K562 (cell line): ENCODE data around the gene PODXL. TPM values are rescaled to one million over a fixed set of nuclear protein-coding genes. Genes with fewer than 3 reads are reported as not detected.

Experiments used
- KDM5B ChIP-seq: fragments of 200-600 bp; sonication (generic); IDR thresholded peaks from 2 replicates; pipeline ENCODE4 v1.6.1; 2012; ENCODE audit warnings: low read depth, mild to moderate bottlenecking, moderate library complexity, low read length, control low read depth, inconsistent platforms; ENCODE audit not compliant: insufficient replicate concordance
- KLF13 ChIP-seq: fragments of 450-650 bp; IDR thresholded peaks from 2 replicates; pipeline ENCODE4 v1.6.1; 2016; ENCODE audit warnings: missing genetic modification characterization, low read depth, mild to moderate bottlenecking, missing compliant biosample characterization, moderate library complexity, borderline replicate concordance
- L3MBTL2 ChIP-seq: fragments of 450-650 bp; IDR thresholded peaks from 2 replicates; pipeline ENCODE4 v1.6.1; 2016; ENCODE audit warnings: mild to moderate bottlenecking, moderate library complexity
- MCM7 ChIP-seq, 2 experiments: fragments of 450-650 bp; IDR thresholded peaks; 2 replicates each; pipeline ENCODE4 v1.6.1; 2016 to 2018
- PTRF ChIP-seq: fragments of 450-650 bp; IDR thresholded peaks from 2 replicates; pipeline ENCODE4 v1.6.1; 2016; ENCODE audit warnings: mild to moderate bottlenecking, missing genetic modification characterization, missing compliant biosample characterization
- TAL1 ChIP-seq: fragments of 450-650 bp; IDR thresholded peaks from 2 replicates; pipeline ENCODE4 v1.6.1; 2016; ENCODE audit warnings: mild to moderate bottlenecking
- THRAP3 ChIP-seq: fragments of 450-650 bp; IDR thresholded peaks from 2 replicates; pipeline ENCODE4 v1.6.1; 2016; ENCODE audit warnings: mild to moderate bottlenecking, inconsistent platforms, borderline replicate concordance
- ZFP36 ChIP-seq: fragments of 150-350 bp; IDR thresholded peaks from 2 replicates; pipeline ENCODE4 v1.6.1; 2018; ENCODE audit warnings: low read length, low read depth; ENCODE audit not compliant: partially characterized antibody
- ZNF165 ChIP-seq: fragments of 250-450 bp; sonication (Bioruptor Pico); IDR thresholded peaks from 2 replicates; pipeline ENCODE4 v1.4.0; 2020; ENCODE audit warnings: borderline replicate concordance
- ZSCAN32 ChIP-seq: fragments of 450-650 bp; formaldehyde crosslinking; IDR thresholded peaks from 2 replicates; pipeline ENCODE4 v1.4.0; 2020; ENCODE audit warnings: mild to moderate bottlenecking, moderate library complexity
- polyA plus RNA-seq, 8 experiments: library from polyadenylated mRNA; depleted of rRNA in 4 of 8; stranded (reverse) in 5 of 8; unstranded in 3 of 8; fragments of >200 nt; fragmentation: Nextera tagmentation in 2 of 8; fragmentation: Illumina TruSeq in 1 of 8; extraction: Ambion mirVana in 2 of 8; extraction: Trizol in 1 of 8; gene quantifications; 2 replicates each; pipeline versions ENCODE4 v1.2.1 to v1.2.3, GENCODE V29; 2011 to 2014; ENCODE audit warnings: inconsistent platforms in 1 of 8, missing spikeins in 1 of 8
- total RNA-seq, 7 experiments: library from RNA; depleted of rRNA in 6 of 7; stranded (reverse); fragments of >200 nt in 6 of 7; fragmentation: Illumina TruSeq in 2 of 7; extraction: Trizol in 2 of 7; gene quantifications; 2 replicates each; pipeline versions ENCODE4 v1.2.1 to v1.2.3, GENCODE V29; 2011 to 2021; ENCODE audit warnings: low replicate concordance in 1 of 7
- TF ChIP-seq, protein P1 (sequence below): fragments of 450-650 bp; IDR thresholded peaks from 2 replicates; pipeline ENCODE4 v1.6.1; 2016; ENCODE audit warnings: borderline replicate concordance
- TF ChIP-seq, protein P2 (sequence below), 2 experiments: fragments of 450-650 bp; formaldehyde crosslinking in 1 of 2; IDR thresholded peaks; 2 replicates each; pipeline versions ENCODE4 v1.4.0 to v1.6.1; 2014 to 2020; ENCODE audit warnings: mild to moderate bottlenecking in 2 of 2, borderline replicate concordance in 1 of 2, low read depth in 1 of 2
- TF ChIP-seq, protein P3 (sequence below): fragments of 200-800 bp; sonication (Bioruptor generic); IDR thresholded peaks from 2 replicates; pipeline ENCODE4 v1.6.1; 2016; ENCODE audit warnings: missing genetic modification characterization, missing compliant biosample characterization

Gene PODXL
- total and polyA plus RNA-seq, 9 of the 15 experiments (the other 6 are each of a cell fraction or from before 2014, with no cell fraction given): 0.01 to 0.73 (median 0.07) TPM

DNA sequence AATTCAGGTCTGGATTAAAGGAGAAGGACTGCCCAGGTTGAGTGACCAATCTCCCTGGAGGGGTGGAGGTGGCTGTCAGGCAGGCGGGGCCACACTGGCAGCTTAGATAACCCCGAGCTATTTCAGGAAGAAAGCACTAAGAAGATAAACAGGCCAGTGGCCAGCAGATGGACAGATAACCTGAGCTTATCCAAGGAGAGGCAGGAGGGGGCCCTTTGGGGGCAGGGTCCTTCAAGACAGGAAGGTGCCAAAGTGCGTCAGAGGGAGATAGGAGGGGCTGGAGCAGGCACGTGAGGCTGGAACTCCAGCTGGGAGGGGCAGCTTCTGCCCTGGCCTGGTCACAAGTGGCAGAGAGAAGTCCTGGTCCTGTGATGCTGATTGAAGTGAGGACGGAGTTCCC, 29.8 kb upstream of the PODXL start (continued):
- no peak for TF ChIP-seq KDM5B
- TF ChIP-seq ZSCAN32 (CRISPR knock-in tag): no peak
- TF ChIP-seq KLF13: no peak
- TF ChIP-seq TAL1: peak; percentile 87
- no peak for TF ChIP-seq ZFP36
- TF ChIP-seq PTRF (tag): no peak
- TF ChIP-seq, protein P1, sequence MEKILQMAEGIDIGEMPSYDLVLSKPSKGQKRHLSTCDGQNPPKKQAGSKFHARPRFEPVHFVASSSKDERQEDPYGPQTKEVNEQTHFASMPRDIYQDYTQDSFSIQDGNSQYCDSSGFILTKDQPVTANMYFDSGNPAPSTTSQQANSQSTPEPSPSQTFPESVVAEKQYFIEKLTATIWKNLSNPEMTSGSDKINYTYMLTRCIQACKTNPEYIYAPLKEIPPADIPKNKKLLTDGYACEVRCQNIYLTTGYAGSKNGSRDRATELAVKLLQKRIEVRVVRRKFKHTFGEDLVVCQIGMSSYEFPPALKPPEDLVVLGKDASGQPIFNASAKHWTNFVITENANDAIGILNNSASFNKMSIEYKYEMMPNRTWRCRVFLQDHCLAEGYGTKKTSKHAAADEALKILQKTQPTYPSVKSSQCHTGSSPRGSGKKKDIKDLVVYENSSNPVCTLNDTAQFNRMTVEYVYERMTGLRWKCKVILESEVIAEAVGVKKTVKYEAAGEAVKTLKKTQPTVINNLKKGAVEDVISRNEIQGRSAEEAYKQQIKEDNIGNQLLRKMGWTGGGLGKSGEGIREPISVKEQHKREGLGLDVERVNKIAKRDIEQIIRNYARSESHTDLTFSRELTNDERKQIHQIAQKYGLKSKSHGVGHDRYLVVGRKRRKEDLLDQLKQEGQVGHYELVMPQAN: no peak
- TF ChIP-seq THRAP3: no peak
- peak; percentile 63 for TF ChIP-seq L3MBTL2
- TF ChIP-seq MCM7 (IDR thresholded peaks at IDR 0.05): no peak
- TF ChIP-seq, protein P2, sequence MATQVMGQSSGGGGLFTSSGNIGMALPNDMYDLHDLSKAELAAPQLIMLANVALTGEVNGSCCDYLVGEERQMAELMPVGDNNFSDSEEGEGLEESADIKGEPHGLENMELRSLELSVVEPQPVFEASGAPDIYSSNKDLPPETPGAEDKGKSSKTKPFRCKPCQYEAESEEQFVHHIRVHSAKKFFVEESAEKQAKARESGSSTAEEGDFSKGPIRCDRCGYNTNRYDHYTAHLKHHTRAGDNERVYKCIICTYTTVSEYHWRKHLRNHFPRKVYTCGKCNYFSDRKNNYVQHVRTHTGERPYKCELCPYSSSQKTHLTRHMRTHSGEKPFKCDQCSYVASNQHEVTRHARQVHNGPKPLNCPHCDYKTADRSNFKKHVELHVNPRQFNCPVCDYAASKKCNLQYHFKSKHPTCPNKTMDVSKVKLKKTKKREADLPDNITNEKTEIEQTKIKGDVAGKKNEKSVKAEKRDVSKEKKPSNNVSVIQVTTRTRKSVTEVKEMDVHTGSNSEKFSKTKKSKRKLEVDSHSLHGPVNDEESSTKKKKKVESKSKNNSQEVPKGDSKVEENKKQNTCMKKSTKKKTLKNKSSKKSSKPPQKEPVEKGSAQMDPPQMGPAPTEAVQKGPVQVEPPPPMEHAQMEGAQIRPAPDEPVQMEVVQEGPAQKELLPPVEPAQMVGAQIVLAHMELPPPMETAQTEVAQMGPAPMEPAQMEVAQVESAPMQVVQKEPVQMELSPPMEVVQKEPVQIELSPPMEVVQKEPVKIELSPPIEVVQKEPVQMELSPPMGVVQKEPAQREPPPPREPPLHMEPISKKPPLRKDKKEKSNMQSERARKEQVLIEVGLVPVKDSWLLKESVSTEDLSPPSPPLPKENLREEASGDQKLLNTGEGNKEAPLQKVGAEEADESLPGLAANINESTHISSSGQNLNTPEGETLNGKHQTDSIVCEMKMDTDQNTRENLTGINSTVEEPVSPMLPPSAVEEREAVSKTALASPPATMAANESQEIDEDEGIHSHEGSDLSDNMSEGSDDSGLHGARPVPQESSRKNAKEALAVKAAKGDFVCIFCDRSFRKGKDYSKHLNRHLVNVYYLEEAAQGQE (IDR thresholded peaks at IDR 0.05; ENCODE audit: borderline replicate concordance): peak; percentile 13; the same call in 1 of the 2 replicates
- TF ChIP-seq, protein P2 (CRISPR knock-in tag; IDR thresholded peaks at IDR 0.05; ENCODE audit: low read depth): no peak
- TF ChIP-seq, protein P3, sequence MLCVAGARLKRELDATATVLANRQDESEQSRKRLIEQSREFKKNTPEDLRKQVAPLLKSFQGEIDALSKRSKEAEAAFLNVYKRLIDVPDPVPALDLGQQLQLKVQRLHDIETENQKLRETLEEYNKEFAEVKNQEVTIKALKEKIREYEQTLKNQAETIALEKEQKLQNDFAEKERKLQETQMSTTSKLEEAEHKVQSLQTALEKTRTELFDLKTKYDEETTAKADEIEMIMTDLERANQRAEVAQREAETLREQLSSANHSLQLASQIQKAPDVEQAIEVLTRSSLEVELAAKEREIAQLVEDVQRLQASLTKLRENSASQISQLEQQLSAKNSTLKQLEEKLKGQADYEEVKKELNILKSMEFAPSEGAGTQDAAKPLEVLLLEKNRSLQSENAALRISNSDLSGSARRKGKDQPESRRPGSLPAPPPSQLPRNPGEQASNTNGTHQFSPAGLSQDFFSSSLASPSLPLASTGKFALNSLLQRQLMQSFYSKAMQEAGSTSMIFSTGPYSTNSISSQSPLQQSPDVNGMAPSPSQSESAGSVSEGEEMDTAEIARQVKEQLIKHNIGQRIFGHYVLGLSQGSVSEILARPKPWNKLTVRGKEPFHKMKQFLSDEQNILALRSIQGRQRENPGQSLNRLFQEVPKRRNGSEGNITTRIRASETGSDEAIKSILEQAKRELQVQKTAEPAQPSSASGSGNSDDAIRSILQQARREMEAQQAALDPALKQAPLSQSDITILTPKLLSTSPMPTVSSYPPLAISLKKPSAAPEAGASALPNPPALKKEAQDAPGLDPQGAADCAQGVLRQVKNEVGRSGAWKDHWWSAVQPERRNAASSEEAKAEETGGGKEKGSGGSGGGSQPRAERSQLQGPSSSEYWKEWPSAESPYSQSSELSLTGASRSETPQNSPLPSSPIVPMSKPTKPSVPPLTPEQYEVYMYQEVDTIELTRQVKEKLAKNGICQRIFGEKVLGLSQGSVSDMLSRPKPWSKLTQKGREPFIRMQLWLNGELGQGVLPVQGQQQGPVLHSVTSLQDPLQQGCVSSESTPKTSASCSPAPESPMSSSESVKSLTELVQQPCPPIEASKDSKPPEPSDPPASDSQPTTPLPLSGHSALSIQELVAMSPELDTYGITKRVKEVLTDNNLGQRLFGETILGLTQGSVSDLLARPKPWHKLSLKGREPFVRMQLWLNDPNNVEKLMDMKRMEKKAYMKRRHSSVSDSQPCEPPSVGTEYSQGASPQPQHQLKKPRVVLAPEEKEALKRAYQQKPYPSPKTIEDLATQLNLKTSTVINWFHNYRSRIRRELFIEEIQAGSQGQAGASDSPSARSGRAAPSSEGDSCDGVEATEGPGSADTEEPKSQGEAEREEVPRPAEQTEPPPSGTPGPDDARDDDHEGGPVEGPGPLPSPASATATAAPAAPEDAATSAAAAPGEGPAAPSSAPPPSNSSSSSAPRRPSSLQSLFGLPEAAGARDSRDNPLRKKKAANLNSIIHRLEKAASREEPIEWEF (CRISPR knock-in tag): no peak
- no peak for TF ChIP-seq ZNF165 (CRISPR knock-in tag)
